ENCODE data around the gene NME7.
"Not testable (repeated sequence)": the region's sequence is repeated elsewhere in the genome, so short reads cannot be mapped to it uniquely, and the experiment has no call there.

The NME7 gene

DNA sequence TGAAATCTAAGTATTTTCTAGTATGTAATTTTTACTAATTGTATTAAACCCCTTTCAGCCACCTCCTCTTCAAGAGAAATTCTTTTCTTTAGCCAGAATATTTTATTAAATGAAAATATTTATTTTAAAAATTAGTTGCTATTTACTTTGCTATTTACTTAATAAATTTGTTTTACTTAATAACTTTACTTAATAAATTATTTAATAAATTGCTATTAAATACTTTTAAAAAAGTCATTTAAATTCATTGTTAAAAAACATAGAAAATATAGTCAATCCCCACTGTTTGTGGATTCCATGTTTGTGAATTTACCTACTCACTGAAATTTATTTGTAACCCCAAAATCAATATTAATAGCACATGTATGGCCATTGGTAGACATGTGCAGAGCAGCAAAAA, 155.5 kb downstream of the NME7 start:
- DNase-seq: no peak

DNA sequence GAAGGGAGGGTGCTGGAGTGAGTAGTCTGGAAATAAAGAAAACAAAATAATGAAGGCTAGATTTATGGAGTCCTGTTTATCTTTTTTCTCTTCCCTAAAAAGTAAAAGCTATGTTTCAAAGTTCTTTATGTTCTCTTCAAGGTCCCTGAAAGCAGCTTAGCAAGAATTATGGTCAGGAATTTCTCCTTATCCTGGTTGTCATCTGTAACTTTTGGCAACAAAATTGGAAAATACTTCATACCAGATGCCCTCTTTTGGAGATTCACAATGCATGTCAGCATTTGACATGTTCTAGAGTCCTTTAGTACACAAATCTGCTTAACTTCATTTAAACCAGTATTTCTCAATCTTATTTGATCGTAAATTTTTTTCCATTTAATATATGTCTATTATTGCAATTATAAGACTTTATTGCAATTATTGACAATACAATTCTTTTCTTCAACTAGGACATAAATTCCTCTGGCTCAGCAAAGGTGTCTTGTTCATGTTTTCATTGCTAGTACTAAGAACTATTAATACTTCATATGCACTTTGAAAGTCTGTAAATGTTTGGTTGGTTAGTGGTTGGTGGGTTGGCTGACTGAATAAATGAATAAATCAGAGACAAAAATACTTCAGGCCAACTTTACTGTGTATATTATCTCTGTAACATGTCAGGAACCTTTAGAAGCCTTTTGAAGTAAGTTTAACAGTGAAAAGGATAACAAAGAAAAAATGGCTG, 159.6 kb downstream of the NME7 start:
- DNase-seq: no peak

DNA sequence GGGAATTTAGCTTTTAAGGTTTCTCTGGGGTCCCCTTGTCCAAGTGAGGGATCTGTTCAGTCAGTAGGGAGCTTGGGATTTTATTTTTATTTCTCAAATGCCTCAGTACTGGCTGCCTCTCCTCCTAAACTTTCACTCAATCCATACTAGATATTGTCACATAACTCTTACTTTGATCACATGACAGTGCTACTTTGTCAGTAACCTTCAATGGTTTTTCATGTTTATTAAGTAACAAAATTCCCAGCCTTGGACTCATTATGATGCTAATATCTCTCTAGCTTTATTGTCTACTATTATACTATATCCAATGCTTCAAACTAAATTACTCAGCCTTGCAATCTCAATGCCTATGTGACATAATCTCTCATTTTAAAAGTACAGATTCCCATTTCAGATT, 163.4 kb downstream of the NME7 start:
- no peak for DNase-seq

DNA sequence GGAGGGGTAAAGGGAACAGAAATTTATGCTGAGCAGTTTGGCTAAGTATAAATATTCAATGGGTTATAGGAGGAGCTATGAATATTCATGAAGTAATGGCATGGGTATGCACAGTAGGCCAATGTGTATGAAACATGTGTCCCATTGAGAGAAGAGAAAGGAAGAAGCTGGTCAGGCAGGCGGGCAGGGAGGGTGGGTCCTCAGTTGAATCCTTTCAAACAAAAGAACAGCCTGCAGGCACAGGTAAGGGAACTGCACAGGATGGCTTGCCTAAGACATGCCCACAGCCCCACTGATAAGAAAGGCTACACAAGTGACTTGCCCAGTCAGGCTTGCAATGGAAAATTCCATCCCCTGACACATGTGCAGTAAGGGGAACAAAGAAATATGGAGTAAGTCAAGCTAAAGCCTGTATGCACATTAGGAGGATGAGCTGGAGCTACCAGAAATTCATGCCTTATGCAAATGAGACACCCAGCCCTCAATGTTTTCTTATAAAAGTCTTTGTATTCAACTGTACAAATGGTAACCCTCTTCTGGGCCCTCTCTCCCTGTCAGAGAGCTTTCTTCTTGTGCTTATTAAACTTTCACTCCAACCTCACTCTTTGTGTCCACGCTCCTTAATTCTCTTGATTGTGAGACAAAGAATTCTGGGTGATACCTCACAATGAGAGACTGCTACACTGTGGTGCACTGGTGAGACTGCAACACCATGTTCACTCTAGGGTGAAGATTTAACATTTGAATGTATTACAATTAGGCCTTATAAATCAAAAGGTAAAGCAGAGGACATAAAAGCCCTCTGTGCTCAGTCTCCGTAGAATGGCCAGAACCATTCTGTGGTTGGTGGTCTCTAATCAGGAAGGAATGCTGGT, 164.6 kb downstream of the NME7 start:
- DNase-seq: no peak

DNA sequence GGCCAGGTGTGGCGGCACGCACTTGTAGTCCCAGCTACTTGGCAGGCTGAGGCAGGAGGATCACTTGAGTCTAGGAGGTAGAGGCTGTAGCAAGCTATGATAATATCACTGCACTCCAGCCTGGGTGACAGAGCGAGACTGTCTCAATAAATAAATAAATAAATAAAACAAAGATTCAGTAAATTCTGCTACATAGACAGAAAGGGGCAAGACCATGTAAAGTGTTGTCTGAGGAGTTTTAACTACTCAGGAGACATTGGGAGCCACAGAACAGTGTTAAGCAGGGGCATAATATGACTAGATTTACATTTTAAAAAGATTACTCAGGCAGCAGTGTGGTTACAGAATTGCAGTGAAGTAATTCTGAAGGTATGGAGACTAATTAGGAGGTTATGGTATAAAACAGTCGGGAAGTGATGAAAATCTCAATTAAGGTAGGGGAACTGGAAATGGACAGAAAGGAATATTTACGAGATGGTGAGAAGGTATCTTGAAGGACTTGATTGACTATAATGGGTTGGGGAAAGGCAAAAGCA, 166.4 kb downstream of the NME7 start:
- DNase-seq: no peak

DNA sequence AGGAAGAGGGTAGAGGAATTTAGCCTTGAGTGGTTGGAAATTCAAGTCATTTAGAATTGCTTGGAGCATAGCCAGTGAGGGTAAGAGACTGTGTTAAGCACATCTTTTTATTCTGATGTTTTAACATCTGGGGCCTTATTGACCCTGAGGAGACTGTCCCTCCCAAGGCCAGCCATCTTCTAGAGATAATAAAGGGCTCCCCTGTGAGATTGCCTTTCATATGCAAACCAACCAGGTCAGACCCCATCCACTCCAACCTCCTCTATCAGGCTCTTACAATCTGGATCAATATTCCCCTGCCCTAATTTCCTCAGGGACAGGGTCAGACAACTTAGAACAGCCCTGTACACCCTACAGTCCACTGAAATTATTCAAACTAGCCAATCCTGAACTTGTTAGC, 167.3 kb downstream of the NME7 start:
- no peak for DNase-seq

DNA sequence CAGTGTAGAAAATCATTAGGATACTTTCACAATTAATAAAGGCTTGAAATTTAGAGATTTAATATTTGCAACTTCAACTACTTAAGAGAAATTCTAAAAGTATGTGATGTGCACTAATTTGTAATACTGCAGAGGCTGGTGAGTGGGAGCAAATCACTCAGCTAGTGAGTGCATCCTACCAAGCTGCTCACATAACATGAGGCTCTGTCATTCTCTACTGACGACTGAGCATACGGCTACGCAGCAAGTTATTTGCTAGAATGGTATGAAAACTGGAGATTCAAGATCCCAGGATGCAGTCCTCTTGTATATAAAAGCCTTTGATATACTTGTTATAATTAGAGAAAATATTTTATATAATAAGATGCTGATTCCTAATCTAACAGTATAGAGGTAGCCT, 171.0 kb downstream of the NME7 start:
- no peak for DNase-seq

DNA sequence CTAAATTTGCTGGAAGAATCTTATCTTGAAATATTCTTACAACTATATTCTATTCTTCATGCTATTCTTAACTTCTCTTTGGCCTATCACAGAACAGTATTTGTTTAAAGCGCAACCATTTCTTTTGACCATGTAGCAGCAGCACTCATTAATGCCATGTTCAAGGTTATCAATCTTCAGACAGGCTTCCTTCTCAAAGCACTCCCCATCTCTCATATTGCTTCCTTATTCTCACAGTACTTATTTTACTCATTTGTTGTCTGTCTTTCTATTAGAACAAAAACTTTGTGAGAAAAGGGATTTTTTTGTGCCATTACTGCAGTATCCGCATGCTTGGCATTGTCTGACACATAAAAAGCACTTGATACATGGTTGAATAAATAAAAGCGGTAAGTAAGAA, 171.4 kb downstream of the NME7 start:
- DNase-seq: no peak

DNA sequence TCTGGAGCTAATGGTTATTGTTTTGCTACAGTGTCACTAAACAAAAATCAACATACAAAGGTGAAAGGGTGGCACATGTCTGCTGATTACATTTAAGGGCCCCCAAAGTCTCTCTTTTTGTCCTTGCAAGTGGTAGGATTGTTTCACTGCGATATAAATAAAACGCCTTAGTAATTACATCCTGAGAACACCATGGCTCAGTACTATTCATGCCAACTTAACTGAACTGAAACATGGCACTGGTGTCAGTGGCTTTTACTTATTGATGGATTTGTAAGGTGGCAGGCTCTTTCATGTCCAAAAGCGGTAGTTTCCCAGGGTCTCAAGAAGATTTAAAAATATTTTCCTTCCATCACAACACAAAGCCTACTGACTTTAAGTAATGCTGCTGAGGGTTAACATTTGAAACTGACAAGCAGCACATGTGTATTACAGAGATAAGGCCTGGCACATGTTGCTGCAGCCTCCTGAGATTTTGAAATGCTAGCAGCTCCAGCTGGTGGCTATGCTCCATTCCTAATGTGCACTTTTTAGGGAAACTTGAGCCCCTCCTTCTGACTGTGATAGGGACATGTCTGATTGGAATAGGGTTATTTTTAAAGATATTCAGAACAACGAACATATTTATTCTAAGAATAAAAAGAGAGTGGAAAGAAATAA, 174.3 kb downstream of the NME7 start:
- DNase-seq: no peak

DNA sequence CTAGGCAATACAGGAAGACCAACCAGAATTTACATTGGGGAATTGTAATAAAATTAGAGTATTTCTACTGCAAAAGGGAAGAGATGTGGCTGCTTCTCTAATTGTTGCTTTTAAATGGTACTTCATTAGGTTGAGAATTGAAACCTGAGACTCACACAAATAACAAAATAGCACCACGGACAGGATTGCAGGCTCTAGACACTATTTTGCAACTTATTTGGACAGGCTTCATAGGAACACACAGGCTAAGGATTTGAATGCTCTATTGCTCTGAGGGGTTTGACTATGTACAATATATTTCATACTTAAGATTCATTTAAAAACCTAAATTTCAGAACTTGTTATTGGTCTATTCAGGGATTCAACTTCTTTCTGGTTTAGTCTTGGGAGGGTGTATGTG, 181.5 kb downstream of the NME7 start:
- DNase-seq: no peak

DNA sequence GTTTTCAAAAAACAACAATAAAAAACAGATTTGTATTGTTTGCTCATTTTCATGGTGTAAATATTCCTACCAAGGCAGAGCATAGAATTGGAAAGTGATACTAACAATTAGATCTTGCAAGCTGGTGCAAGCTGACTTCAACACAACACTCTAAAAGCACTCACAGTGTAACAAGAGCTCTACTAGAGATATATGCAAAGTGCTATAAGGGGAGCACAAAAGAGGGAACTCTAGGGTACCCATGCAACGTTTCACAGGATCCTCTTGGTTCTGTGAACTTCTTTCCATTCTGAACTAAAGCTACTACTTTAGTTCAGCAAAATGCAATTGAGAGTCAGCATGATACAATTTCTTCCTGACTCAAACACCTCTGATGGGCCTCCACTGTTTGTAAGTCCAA, 182.8 kb downstream of the NME7 start:
- DNase-seq: no peak

DNA sequence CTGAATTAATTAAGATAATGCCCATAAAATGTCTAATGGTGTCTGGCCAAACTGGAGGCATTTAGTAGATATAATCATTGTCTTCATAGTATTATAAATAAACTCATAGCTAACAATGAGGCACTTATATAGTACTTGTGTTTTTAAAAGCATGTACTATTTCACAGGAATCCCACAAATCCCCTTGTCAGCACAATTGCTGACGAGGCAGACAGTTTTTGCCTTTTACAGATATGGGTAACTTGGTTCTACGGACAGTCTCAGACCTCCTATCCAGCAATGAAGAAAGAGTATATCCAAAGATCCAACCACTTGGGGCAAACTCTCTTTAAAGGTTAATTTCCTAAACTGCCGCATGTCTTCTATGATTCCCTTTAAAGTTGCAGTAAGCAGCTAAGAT, 187.4 kb downstream of the NME7 start:
- DNase-seq: no peak

DNA sequence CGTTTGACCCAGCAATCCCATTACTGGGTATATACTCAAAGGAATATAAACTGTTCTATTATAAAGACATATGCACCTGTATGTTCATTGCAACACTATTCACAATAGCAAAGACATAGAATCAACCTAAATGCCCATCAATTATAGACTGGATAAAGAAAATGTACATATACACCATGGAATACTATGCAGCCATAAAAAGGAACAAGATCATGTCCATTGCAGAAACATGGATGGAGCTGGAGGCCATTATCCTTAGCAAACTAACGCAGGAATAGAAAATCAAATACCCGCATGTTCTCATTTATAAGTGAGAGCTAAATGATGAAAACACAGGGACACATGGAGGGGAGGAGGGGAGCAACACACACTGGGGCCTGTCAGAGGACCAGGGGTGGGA, 188.2 kb downstream of the NME7 start:
- not testable (repeated sequence) for DNase-seq

DNA sequence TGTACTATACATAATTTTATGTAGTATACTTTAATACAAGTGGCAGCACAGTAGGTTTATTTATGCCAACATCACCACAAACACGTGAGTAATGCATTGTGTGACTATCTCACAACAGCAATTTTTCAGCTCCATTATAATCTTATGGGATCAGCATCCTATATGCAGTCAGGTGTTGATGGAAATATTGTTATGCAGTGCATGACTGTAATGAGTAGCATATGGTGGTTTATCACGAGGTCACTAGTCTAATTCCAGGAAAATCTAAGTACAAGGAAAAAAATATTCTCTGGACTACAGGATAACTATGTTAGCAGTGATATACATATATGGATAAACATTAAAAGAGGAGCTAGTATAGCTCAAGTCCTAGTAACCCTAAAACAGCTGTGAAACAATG, 192.1 kb downstream of the NME7 start:
- no peak for DNase-seq

DNA sequence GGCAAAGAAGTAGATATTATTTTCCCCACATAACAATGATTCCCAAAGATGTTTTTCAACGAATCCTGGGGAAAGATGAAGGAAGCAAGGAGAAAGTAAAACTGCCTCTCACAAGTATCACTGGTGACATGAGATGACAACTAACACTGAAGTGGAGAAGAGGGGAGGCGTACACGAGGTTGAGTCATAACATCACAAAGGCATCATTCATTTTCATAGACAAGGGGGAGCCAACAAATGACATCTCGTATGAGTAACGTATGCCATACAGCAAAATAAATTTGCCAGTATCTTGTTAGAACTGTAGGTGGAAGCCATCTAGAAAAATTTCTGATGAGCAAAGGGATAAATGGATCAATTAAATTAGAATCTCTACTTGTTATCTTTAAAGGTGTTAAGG, 204.5 kb downstream of the NME7 start:
- DNase-seq: no peak

DNA sequence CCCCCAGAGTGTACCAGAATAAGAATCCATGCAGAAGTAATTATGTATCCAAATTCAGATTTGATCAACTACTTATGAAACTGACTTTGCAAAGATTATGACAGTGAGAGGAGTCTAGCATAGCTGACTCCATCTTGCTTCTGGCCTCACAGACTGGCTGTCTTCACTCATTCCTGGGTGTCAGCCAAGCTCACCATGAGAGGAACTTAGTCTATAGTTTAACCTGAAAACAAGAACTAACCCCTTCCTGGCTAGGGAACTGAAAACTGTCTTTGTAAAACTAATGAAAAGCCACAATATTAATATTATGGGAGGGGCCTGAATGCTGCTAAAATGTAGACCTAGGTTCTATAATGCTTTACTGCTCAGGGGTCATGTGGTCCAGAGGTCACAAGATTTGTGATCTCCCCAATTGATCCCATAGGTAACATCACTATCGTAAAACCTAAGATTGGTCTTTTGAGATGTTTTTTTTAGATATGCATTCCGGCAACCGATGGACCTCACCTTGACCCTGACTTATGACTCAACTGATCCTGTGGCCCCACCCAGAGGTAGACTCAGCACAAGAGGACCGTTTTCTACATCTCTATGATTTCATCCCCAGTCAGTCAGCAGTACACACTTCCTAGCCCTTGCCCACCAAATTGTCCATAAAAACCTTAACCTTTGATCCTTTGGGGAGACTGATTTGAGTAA, 206.0 kb downstream of the NME7 start:
- peak; percentile 5 to 7 for DNase-seq

DNA sequence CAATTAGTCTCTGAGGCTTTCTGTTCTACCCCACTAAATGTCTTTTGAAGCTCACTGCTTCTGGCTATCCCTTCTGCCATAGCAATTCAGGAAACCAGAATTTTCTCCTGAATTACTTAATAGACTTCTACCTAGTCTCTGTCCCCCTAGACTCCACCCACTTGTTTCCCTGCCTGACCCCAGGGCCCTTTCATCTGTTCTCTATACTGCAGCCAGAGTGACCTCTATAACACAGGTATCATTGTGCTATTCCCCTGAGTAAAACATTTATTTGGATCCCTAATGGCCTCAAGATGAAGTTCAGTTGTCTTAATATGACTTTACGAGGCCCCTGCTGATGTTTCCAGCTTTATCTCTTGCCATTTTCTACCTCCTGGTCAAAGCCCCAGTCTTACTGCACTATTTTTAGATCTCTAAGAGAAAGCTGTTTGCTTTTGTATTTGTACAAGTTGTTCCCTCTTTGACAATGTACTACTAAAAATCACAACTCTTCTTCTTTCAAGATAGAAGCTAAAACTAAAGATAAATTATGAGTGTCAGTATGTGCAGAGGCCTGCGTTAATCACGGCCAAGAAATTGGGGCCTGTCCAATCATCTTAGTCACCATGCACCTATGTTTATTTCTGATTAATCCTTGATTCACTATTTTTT, 206.6 kb downstream of the NME7 start:
- DNase-seq: no peak

DNA sequence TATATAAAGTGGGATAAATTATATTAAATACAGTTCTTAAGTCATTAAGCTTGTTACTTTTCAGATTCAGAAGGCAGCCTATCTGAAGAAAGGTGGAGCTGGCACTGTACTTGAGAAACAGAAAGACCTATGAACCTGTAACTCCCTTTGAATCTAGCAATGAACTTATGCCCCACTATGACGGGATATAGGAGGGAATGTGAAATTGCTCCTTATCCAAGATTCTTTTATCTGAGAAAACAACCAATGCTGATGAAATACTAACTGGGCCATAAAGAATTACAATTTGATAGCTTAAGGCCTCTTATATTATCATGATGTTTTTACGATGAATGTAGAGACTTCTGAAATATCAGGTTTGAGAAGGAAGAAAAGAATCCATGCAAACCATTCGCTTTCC, 211.0 kb downstream of the NME7 start:
- DNase-seq: no peak

DNA sequence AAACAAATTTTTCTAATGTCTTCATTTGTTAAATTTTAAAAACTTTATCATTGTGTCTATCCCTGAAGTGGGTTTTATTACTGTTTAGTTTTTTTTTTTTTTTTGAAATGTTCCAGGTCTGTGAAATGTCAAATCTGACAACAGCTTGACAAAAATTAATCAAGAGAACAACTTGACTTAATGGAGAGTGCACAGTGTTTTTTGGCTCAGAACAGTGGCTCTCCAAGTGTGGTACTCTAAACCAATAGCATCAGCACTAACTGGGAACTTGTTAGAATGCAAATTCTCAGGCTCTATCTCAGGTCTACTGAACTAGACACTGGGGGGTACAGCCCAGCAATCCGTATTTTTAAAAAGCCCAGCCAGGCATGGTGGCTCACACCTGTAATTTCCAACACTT, 211.9 kb downstream of the NME7 start:
- no peak for DNase-seq

DNA sequence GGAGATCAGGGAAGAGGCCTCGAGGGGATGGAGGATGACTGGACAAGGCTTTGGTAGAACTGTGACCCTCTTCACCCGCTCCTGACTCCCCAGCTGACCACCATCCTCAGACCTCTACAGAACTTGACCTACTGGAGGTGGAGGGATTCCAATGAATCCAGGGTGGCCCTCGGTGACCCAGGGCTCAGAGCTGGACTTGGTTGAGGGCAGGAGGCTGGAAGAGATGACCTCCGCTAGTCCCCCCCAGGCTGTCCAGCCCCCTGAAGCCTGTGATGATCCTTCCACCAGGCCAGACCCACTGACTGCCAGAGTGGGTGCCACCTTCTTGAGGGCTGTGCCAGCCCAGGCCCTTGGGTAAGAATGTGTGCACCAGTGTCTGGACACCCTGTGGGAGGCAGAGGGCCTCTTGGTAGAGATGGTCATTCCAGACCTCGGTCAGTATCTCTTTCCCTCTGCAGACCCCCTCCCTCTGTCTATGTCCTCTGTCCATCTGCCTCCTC, 216.2 kb downstream of the NME7 start:
- DNase-seq: no peak

DNA sequence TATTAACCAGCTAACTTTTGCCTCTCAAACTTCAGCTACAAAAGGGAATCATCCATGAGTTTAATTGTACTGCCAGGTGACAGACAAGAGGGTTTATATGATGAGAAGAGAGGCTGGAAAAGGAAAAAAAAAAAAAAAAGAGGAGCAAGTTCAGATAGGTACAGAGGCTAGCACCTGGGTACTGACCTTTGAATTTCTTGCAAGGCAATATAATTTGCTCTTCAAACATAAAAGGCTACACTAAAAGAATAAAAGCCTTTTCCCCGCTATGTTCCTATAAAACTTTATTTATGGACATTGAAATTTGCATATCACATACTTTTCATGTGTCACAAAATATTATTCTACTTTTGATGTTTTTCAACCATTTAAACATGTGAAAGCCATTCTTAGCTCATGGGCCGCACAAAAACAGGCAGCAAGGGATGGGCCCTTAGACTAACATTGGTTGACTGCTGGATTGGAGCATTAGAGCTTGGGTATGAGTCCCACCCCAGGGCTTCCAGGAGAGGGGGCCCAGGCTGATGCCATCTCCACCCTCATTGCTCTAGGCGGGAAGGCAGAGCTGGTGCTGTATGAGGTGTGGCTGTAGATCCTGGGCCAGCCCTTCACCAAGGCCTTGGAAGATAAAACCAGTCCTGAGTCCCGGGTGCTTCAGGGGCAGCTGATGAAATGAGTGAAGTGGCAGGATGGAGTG, 216.8 kb downstream of the NME7 start:
- no peak for DNase-seq
